HG03565 (cell line): Measurements from ENCODE around the gene FBLN2.
"Not testable (repeated sequence)": the region's sequence is repeated elsewhere in the genome, so short reads cannot be mapped to it uniquely, and the experiment has no call there.

Experiments used
- ATAC-seq: cut with Tn5 transposase; IDR thresholded peaks from one replicate; pipeline ENCODE4 v1.9.1; 2021; ENCODE audit warnings: mild to moderate bottlenecking, moderate library complexity; ENCODE audit not compliant: unreplicated experiment

FBLN2 gene

GRCh38 chr3:13548696-13549622 lies at the start of gene FBLN2:
TSS of gene FBLN2 (plus strand) at chr3:13549125. CDS start at chr3:13570356, 21,231 bp downstream.
- no peak for ATAC-seq

GRCh38 chr3:13499246-13499645 lies 49.7 kb upstream of the FBLN2 start:
- ATAC-seq: not testable (repeated sequence)

- no peak for ATAC-seq
Observed at GRCh38 chr3:13500133-13500885, 48.6 kb upstream of the FBLN2 start.

DNA sequence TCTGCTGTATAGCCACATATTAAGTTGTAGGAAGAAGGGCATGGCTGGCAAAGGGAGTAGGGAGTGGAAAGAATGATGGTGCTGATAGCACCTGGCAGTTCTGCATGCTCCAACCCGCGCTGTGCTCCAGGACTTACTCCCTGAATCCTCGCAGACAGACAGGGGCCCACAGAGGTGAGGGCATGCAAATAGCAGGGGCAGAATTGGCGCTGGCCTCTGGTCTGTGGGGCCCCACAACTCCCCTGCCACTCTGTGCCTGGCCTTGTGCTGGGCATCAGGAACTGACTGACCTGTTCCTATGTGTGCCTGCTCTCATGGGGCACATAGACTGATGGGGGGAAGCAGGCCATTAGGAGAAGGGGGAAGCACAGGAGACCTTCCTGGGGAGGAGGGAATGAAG lies 47.9 kb upstream of the FBLN2 start:
- ATAC-seq: no peak

DNA sequence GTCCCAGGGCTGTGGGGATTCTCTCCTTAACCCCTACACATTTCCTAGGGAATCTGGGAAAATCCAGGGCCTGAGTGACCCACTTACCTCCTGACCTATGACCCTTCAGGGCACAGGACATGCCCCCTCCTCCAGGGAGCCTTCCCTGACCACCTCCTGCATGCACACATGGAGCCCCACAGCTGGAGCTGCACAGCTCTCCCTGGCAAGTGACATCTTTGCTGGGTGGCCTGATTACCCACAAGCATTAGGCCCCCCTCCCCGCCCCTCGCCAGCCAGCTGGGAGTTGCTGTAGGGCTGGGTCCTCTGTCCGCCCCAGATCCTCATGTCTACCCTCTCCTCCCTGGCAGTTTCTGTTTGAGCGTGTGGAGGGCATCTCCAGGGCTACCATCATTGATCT lies 47.4 kb upstream of the FBLN2 start:
- no peak for ATAC-seq

DNA sequence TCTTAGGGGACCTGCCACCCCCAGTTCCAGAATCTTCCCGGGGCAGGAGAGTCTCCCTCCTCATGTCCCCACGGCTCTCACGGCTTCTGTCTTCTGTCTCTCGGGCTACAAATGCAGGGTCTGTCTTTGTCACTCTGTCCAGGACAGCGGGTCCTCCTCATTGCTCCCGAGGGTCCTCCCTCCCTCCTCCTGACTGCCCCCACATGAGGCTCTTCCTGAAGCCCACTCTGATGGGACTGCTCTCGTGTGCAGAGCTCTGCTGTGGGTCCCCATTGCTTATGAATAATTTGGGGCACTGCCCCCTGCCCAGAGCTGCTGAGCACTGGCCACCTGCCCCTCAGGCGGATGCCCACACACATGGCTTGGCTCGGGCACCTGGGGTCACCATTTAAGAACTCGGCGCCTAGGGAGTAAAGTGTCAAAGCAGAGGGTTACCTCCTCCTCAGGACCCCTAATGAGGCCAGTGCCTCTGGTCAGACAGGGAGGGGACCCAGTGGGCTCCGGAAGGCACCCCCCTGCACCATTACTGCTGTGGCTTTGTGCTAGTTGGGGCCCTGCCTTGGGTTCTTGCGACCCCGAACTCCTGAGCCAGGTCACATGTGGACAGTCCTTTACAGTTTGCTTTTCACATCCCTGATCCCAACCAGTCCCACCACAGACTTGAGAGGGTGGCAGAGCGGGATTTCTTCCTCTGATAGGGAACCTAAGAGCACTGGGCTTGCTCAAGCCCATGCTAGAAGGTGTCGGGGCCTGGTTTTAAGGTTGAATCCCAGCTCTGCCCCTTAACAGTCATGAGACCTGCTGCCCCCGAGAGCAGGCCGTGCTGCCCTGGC lies 46.8 kb upstream of the FBLN2 start:
- no peak for ATAC-seq

DNA sequence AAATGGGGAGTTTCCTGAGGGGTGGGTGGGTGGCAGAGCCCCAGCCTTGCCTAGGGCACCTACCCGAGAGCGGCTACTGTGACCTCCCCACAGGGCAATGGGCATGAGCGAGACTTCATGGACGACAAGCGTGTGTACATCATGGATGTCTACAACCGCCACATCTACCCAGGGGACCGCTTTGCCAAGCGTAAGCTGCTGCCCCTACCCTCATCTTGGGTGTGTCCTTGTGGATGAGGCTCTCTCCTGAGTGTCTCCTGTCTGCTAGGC lies 46.2 kb upstream of the FBLN2 start:
- no peak for ATAC-seq

DNA sequence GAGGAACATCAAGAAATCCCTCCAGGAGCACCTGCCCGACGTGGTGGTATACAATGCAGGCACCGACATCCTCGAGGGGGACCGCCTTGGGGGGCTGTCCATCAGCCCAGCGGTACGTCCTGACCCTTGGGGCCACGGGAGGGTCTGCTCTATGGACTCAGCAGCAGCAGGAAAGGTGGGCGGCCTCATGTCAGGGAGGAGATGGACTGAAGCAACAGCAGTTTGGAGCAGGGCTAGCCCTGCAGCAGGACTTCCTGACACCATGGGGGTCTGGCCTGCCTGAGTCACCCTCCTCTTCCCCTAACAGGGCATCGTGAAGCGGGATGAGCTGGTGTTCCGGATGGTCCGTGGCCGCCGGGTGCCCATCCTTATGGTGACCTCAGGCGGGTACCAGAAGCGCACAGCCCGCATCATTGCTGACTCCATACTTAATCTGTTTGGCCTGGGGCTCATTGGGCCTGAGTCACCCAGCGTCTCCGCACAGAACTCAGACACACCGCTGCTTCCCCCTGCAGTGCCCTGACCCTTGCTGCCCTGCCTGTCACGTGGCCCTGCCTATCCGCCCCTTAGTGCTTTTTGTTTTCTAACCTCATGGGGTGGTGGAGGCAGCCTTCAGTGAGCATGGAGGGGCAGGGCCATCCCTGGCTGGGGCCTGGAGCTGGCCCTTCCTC lies 44.6 kb upstream of the FBLN2 start:
- no peak for ATAC-seq

DNA sequence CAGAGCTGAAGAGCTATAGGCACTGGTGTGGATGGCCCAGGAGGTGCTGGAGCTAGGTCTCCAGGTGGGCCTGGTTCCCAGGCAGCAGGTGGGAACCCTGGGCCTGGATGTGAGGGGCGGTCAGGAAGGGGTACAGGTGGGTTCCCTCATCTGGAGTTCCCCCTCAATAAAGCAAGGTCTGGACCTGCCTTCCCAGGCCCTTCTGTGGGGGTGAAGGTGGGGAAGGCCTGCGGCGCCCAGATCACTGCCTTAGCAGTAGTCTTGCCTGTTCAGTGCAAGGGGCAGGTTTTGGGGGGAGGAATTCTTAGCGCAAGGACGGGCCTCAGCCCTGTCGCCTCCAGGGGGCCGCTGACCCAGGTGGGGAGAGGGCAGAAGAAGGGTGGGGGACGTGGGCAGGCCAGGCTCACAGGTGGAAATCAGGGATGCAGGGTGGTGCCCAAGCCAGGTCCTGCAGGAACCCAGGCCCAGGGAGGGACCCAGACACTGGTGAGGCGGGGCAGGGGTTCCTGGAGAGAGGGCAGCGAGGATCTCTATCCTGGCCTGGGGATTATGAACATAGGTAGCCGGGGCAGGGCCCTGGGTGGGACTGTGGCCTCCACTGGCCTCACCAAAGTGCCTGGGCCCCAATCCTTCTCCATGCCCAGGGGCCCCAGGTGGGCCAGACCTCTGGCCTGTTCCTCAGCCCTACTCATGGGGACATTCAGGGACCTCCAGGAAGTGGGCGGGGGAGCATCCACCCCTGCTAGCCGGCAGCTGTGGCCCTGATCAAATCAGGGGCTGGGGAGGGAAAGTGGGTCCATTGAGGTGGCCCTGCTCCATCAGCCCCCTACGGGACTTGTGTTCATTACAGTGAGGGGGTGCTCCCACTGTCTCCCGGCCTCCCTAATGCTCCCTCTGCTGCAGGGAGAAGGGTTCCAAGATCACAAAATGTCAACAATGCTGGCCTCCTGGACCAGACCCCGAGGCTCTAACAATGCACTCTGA lies 43.5 kb upstream of the FBLN2 start:
- no peak for ATAC-seq

- no peak for ATAC-seq
Observed at GRCh38 chr3:13506239-13506638, 42.7 kb upstream of the FBLN2 start.

- no peak for ATAC-seq
Observed at GRCh38 chr3:13506680-13507079, 42.2 kb upstream of the FBLN2 start.

DNA sequence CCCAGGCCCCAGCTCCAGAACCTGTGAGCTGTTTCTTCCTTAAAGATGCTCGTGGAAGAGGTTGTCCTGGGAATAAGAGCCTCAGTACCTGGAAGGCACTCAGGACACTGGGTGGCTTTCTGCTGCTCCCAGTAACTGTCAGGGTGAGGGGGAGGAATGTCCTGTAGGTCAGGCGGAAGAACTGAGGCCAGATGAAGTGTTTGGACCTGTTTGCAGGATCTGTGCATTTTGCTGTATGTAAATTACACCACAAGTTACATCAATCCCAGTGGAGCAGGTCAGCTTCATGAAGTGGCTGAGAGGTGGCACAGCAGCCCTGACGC lies 41.7 kb upstream of the FBLN2 start:
- no peak for ATAC-seq

- ATAC-seq: no peak
Observed at GRCh38 chr3:13507570-13508339, 41.2 kb upstream of the FBLN2 start.

DNA sequence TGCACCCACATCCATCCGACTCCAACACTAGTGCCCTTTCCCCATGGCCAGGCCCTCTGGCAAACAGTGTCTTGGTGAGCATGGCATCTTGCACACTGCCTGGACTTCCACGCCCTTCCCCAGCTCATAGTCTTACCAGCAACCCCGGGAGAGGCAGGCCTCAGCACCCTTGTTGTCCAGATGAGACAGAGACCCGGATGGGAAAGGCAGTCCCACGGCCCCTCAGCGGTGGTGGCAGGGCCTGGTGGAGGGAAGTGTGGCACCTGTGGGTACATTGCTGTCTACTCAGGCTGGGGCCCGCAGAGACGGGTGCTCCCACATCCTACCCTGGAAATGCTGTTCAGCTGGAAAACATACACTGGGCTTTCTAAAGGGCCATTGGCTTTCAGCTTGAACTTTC lies 40.4 kb upstream of the FBLN2 start:
- ATAC-seq: no peak

DNA sequence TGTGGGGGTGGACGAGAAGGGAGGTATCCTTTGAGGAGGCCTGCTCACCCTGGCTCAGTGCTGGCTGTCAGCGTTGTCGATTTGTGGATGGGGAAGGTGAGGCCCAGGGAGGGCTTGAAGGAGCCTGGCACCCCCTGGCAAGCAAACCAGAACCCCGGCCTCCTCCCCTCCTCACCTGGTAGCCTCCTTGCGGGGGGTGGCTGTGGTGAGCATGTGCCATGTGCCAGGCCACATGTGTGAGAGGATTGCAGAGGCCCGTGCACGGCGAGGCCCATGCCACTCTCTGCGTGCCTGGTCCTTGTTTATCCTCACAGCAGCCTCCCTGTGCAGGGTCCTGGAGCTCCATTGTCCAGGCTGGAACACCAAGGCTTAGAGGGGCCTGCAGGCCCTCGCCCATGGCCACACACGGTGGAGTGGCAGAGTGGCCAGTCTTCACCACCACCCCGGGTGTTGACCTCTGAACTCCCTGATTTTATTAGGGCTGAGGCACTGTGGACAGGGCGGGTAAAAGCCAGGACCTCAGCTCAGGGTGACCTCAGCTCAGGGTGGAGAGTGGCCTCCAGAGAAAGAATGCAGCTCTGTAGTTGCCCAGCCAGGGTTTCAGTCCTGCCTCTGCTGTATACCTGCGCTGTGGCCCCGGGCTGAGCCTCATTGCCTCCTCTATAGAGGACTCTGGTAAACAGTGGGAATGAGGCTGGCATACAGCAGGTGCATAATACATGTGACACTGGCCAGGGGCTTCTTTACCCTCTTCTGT lies 39.7 kb upstream of the FBLN2 start:
- ATAC-seq: no peak

GRCh38 chr3:13509816-13510192 lies 39.1 kb upstream of the FBLN2 start:
- ATAC-seq: no peak

- ATAC-seq: no peak
Observed at GRCh38 chr3:13512451-13512850, 36.5 kb upstream of the FBLN2 start.
